GM10847 (cell line): ENCODE measurements around the gene NR3C1.

Experiments used
- POLR2A ChIP-seq: IDR thresholded peaks from 2 replicates; pipeline ENCODE4 v1.6.1; 2011; ENCODE audit not compliant: insufficient read length; ENCODE audit errors: extremely low read depth

The NR3C1 gene

DNA sequence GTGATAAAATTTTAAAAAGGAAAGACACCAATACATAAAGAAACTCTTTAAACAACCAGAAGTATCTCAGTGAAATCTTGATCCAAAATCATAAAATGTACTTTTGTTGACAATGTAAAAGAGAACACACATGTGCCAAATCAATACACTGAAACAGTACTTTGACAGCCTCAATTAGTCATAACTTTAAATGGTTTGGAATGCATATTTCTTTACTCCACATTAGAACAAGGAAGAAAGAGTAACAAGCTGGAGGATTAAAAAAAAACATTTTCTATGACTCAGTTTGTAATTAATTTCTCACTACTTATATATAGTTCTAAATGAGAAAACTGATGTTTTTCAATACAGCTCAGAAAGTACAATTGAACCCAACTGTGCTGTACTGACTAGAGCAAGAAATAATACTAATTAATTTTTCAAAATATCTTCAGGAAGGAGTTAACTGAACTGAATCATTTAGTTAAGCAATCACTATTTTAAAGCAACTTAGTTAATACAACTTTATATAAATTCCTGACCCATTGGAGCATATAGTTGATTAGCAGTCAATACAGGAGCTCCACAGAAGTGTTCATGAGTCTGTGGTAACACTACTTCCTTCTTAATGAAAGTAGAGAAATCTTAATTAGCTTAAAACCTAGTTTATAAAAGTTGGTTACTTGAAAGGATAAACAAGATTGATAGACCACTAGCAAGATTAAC is 101.0 kb downstream of the NR3C1 start:
- no peak for TF ChIP-seq POLR2A

GRCh38 chr5:143297756-143298155 is 105.7 kb downstream of the NR3C1 start:
- TF ChIP-seq POLR2A = no peak

GRCh38 chr5:143290125-143290524 is 113.4 kb downstream of the NR3C1 start:
- TF ChIP-seq POLR2A = no peak

DNA sequence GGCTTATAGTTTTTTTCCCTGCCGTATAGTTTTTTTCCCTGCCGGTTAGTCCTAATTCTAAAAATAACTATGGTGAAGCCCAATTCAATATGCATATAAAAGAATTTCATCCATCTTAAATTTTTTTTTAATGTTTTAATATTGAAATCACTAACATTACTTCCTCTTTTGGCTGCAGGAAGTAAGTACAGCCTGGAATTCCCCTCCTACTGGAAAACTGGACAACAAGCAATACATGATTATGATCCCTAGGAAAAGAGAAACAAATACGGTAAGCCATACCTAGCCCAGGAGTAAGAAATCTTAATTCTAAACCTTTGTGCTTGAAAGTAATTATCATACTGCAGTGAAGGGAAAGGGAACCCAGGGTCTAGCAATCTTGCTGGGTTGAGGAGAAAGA is 119.0 kb downstream of the NR3C1 start:
- TF ChIP-seq POLR2A = no peak

GRCh38 chr5:143284002-143284401 is 119.5 kb downstream of the NR3C1 start:
- TF ChIP-seq POLR2A = no peak

DNA sequence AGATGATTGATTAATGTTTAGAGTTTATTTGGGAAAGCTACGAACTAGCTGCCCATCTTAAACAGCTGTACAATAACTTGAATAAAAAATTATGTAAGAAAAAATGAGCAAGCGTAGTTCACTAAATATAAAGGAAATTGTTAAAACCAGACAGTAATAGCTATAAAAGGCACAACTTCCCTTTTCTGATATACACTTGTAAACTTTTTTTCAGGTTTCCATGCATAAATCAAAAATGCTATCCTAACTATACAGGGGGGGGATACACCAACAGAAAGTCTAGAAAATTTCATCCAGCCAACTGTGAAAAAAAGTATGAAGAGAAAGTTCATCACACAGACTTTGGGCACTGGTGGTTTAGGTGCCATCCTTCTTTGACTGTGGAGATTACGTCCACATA is 122.3 kb downstream of the NR3C1 start:
- no peak for TF ChIP-seq POLR2A

DNA sequence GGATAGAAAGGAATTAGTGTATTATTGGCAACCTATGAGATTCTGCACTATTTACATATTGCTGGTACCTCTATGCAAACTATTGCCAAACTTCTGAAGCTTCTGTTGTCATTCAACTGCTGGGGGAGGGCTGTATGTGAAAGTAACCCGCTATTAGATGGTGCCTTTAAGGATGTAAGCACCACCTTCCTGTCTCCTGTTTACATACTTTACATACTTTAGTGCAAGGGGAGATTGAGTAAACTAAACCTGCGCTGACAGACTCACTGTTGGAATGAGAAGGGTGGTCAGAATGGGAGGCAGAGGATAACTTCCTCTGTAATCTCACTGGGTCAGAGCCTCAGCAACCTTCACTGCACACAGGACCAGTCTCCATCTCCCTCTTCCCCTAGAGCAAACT is 123.8 kb downstream of the NR3C1 start:
- no peak for TF ChIP-seq POLR2A

GRCh38 chr5:143277536-143277935 is 126.0 kb downstream of the NR3C1 start:
- no peak for TF ChIP-seq POLR2A

- TF ChIP-seq POLR2A = no peak
Measured at GRCh38 chr5:143275512-143276363, 127.7 kb downstream of the NR3C1 start.

- no peak for TF ChIP-seq POLR2A
Measured at GRCh38 chr5:143274952-143275351, 128.5 kb downstream of the NR3C1 start.

- TF ChIP-seq POLR2A = no peak
Measured at GRCh38 chr5:143271431-143271830, 132.1 kb downstream of the NR3C1 start.

- no peak for TF ChIP-seq POLR2A
Measured at GRCh38 chr5:143268388-143268787, 135.1 kb downstream of the NR3C1 start.

DNA sequence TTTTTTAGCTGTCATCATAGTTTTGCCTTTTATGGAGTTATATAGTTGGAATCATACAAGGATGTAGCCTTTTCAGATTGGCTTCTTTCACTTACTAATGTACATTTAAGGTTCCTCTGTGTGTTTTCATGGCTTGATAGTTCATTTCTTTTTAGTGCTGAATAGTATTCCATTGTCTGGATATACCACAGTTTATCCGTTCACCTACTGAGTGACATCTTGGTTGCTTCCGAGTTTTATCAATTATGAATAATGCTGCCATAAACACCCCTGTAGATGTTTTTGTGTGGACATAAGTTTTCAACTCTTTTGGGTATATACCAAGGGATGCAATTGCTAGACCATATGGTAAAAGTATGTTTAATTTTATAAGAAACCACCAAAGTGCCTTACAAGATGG is 136.3 kb downstream of the NR3C1 start:
- TF ChIP-seq POLR2A = no peak

DNA sequence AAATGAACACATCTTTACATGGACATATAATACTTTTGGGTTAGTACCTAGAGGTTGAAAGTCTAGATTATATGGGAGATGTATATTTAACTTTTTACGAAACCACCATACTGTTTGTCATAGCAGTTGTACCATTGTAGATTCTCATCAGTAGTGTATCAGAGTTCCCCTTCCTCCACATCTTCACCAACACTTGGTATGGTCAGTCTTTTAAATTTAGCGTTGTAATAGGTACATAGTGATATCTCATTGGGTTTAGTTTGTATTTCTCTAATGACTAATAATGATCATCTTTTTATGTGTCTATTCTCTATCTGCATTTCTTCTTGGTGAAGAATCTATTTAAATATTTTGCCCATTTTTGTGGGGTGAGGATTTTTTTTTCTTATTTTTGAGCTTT is 137.5 kb downstream of the NR3C1 start:
- no peak for TF ChIP-seq POLR2A

GRCh38 chr5:143263272-143263810 is 140.1 kb downstream of the NR3C1 start:
- no peak for TF ChIP-seq POLR2A
